ENCODE measurements around the gene ATP2A2. TPM values are rescaled to one million over a fixed set of nuclear protein-coding genes. Genes with fewer than 3 reads are reported as not detected.

Gene ATP2A2
- total and polyA plus RNA-seq, 2 of the 4 experiments (the other 2 are of a cell fraction) = 166 to 225 TPM

DNA sequence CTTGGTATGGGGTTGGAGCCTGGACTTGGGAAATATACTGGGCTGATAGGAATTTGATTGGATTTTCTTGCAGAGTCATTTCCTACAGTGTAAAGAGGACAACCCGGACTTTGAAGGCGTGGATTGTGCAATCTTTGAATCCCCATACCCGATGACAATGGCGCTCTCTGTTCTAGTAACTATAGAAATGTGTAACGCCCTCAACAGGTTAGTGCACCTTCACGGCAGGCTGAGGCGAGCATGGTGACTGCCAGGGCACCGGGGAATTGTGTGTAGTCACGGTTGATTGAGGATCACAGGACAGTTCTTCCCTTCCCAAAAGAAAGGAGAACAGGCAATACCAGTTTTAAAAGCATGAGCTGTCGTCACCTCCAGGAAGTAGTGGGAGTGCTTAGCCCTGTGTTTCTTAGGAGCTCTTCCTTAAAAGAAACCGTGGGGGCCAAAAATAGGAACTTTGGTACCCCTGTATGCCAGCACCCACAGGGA is 64.2 kb downstream of the ATP2A2 start:
- ChIA-PET CTCF (no interaction called here), POLR2A (ENCODE audit: unreplicated experiment) (no interaction called here)
- Histone ChIP-seq H3K56ac (ENCODE audit: extremely low read depth, insufficient read depth, low read length) (no peak overlapping the region), H4K20me1 (ENCODE audit: insufficient read depth, low read length) (peaks cover 38% of the 10 kb centered on the region), H3K27ac (ENCODE audit: insufficient read depth, low read length) (no peak overlapping the region), H3K18ac (ENCODE audit: low read depth, low read length) (no peak overlapping the region), H3K4ac (ENCODE audit: low read depth, low read length) (no peak overlapping the region), H4K8ac (ENCODE audit: low read depth in 2 of 2, low read length in 2 of 2) (no peak overlapping the region), H3K4me3 (ENCODE audit: insufficient read depth, low read depth, low read length) (no peak overlapping the region), H3K23ac (ENCODE audit: low read depth, low read length) (no peak overlapping the region), H4K91ac (ENCODE audit: insufficient read depth, low read depth, low read length) (no peak overlapping the region), H2BK120ac (ENCODE audit: low read depth, low read length) (no peak overlapping the region), H3K36me3 (ENCODE audit: control insufficient read depth, insufficient read depth, low read length) (peaks cover 80% of the 10 kb centered on the region), H2BK20ac (ENCODE audit: low read depth, low read length) (no peak overlapping the region), H2BK5ac (ENCODE audit: low read depth, low read length, poor library complexity, severe bottlenecking) (no peak overlapping the region), H3K14ac (replicated peaks; ENCODE audit: low read depth, low read length) (no peak overlapping the region), H3K27me3 (ENCODE audit: control insufficient read depth, insufficient read depth, low read length) (no peaks in the 10 kb centered on the region), H3K9me3 (ENCODE audit: control insufficient read depth, insufficient read depth, low read length) (no peaks in the 10 kb centered on the region), H3K9ac (ENCODE audit: low read depth, low read length) (no peak overlapping the region), H3K9me1 (ENCODE audit: insufficient read depth, low read length) (peaks cover 11% of the 10 kb centered on the region; the same call in 1 of the 2 replicates), H2AK5ac (ENCODE audit: low read depth, low read length) (no peak overlapping the region), H2AK9ac (replicated peaks; ENCODE audit: low read depth, low read length, poor library complexity) (no peak overlapping the region), H3K79me1 (ENCODE audit: low read depth in 1 of 2, low read length in 2 of 2) (peaks cover 34 to 64% of the 10 kb centered on the region in 2 experiments), H3K4me1 (ENCODE audit: control insufficient read depth, insufficient read depth, low read length) (no peaks in the 10 kb centered on the region), H3K4me2 (ENCODE audit: low read depth, low read length) (no peak overlapping the region), H4K5ac (ENCODE audit: low read depth, low read length) (no peak overlapping the region), H2AFZ (replicated peaks; ENCODE audit: low read length, poor library complexity) (no peak overlapping the region), H2BK15ac (ENCODE audit: low read depth, low read length) (no peak overlapping the region)
- intact Hi-C loops (cut with micrococcal nuclease) = no loop called here
- no peak for ATAC-seq (ENCODE audit: low read depth)
- dilution Hi-C loops (cut with HindIII; ENCODE audit: low sequenced_read_pairs, unreplicated experiment) = no loop called here
- in situ Hi-C loops (cut with MboI; ENCODE audit: low sequenced_read_pairs) = no loop called here
- TF ChIP-seq ELK1 (IDR thresholded peaks at IDR 0.05; ENCODE audit: borderline replicate concordance, low read depth, low read length) = no peak
- TF ChIP-seq CEBPB (IDR thresholded peaks at IDR 0.05; ENCODE audit: low read depth, low read length) = peak; percentile 77
- 100% methylated on average over 1 of the region's 11 CpGs; no CpG with 5 or more reads in 1 of the 2 experiments for WGBS, 2 experiments (ENCODE audit: extremely low coverage in 2 of 2, insufficient read length in 1 of 2)
- no TSS peak for BruUV-seq (replicated peaks)
- no peak for DNase-seq
